Astrocyte (in vitro differentiated cells and primary cell): ENCODE data around the gene RNF43. TPM values are rescaled to one million over a fixed set of nuclear protein-coding genes. Genes with fewer than 3 reads are reported as not detected.

Experiments used
- DNase-seq: peaks from one replicate; pipeline ENCODE4 v3.0.0-alpha.2; 2010; ENCODE audit warnings: low read depth
- FAIRE-seq: peaks from 2 replicates; lab custom pipeline; 2011; peaks lifted over from hg19 to GRCh38; lab: Jason Lieb, UNC
- H2AFZ ChIP-seq: 2 replicates; pipeline ENCODE4 v1.6.0; 2012; ENCODE audit warnings: low read depth, low read length, inconsistent platforms
- H3K27ac ChIP-seq: 2 replicates; pipeline ENCODE4 v1.5.1; 2011; ENCODE audit warnings: low read depth, low read length, inconsistent platforms
- H3K27me3 ChIP-seq: 2 replicates; pipeline ENCODE4 v1.6.0; 2011; ENCODE audit warnings: low read length, inconsistent platforms; ENCODE audit not compliant: insufficient read depth
- H3K36me3 ChIP-seq: 2 replicates; pipeline ENCODE4 v1.5.1; 2011; ENCODE audit warnings: low read length, inconsistent platforms; ENCODE audit not compliant: insufficient read depth
- H3K4me1 ChIP-seq: 2 replicates; pipeline ENCODE4 v1.5.1; 2011; ENCODE audit warnings: low read length, inconsistent platforms; ENCODE audit not compliant: insufficient read depth
- H3K4me2 ChIP-seq: 2 replicates; pipeline ENCODE4 v1.6.0; 2012; ENCODE audit warnings: low read length, inconsistent platforms
- H3K4me3 ChIP-seq: 2 replicates; pipeline ENCODE4 v1.5.1; 2011; ENCODE audit warnings: low read depth, mild to moderate bottlenecking, low read length, inconsistent platforms; ENCODE audit not compliant: insufficient read depth
- H3K79me2 ChIP-seq: 2 replicates; pipeline ENCODE4 v1.6.0; 2012; ENCODE audit warnings: mild to moderate bottlenecking, low read length, inconsistent platforms; ENCODE audit not compliant: insufficient read depth
- H3K9ac ChIP-seq: 2 replicates; pipeline ENCODE4 v1.6.0; 2012; ENCODE audit warnings: mild to moderate bottlenecking, low read length, inconsistent platforms
- H3K9me3 ChIP-seq: 2 replicates; pipeline ENCODE4 v1.5.1; 2012; ENCODE audit warnings: low read depth, mild to moderate bottlenecking, low read length, inconsistent platforms; ENCODE audit not compliant: insufficient read depth
- H4K20me1 ChIP-seq: 2 replicates; pipeline ENCODE4 v1.6.0; 2012; ENCODE audit warnings: low read length, inconsistent platforms; ENCODE audit not compliant: insufficient read depth
- H3K27ac Mint-ChIP-seq: one replicate; pipeline ENCODE4 v1.8.0; 2021; ENCODE audit warnings: mild to moderate bottlenecking, mixed read lengths; ENCODE audit not compliant: unreplicated experiment
- H3K27me3 Mint-ChIP-seq: one replicate; pipeline ENCODE4 v1.8.0; 2021; ENCODE audit warnings: low read depth, mixed read lengths; ENCODE audit not compliant: unreplicated experiment
- H3K36me3 Mint-ChIP-seq: one replicate; pipeline ENCODE4 v1.8.0; 2021; ENCODE audit warnings: low read depth, mixed read lengths; ENCODE audit not compliant: unreplicated experiment
- H3K4me1 Mint-ChIP-seq: one replicate; pipeline ENCODE4 v1.8.0; 2021; ENCODE audit warnings: low read depth, mixed read lengths; ENCODE audit not compliant: unreplicated experiment
- H3K4me3 Mint-ChIP-seq: one replicate; pipeline ENCODE4 v1.8.0; 2021; ENCODE audit warnings: mild to moderate bottlenecking, moderate library complexity, mixed read lengths; ENCODE audit not compliant: unreplicated experiment
- H3K9me3 Mint-ChIP-seq: one replicate; pipeline ENCODE4 v1.8.0; 2021; ENCODE audit warnings: mild to moderate bottlenecking, mixed read lengths; ENCODE audit not compliant: unreplicated experiment
- CTCF ChIP-seq: IDR thresholded peaks from 2 replicates; pipeline ENCODE4 v1.5.1; 2011; ENCODE audit warnings: low read depth, mild to moderate bottlenecking, inconsistent platforms, low read length, moderate library complexity; ENCODE audit not compliant: insufficient read depth
- EZH2 ChIP-seq: IDR thresholded peaks from 2 replicates; pipeline ENCODE4 v1.6.1; 2012; ENCODE audit warnings: mild to moderate bottlenecking, low read length, inconsistent platforms; ENCODE audit not compliant: insufficient read depth
- total RNA-seq: library from RNA; stranded (reverse); gene quantifications from 2 replicates; pipeline ENCODE4 v1.2.1, GENCODE V29; 2021

The RNF43 gene
- total RNA-seq, 1 donor from 2014 or later = 1.2 TPM

DNA sequence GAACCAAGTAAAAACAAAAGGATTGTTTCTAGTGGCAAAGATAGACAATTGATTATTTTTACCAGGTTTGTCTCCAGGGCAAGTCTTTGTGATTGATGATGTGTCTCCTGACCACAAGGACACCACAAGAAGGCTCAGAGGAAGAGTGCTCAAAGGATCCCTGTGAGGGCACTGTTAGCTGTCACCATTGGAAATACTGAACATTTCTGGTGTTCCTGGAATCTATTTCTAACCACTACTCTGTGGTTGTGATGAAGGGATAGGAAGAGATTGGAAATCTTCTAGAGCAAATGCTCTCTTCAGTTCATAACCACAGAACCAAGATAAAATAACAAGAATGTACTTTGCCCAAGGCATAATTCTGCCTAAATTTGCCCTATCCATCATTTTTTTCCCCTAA lies 15.3 kb downstream of the RNF43 start:
- no peak overlapping the region for H3K27ac ChIP-seq
- no peak overlapping the region for H3K9ac ChIP-seq
- DNase-seq (peak; percentile 90), FAIRE-seq (peak; percentile 76)
- peak overlapping the region; percentile 32 for H3K4me2 ChIP-seq
- H4K20me1 ChIP-seq = no peaks in the 10 kb centered on the region
- Mint-ChIP-seq H3K27me3 (peaks cover 12% of the 10 kb centered on the region), H3K4me3 (no peak overlapping the region), H3K4me1 (peaks cover 19% of the 10 kb centered on the region), H3K36me3 (no peaks in the 10 kb centered on the region), H3K9me3 (no peaks in the 10 kb centered on the region), H3K27ac (peak overlapping the region; percentile 73)
- no peaks in the 10 kb centered on the region for H3K9me3 ChIP-seq
- no peaks in the 10 kb centered on the region for H3K36me3 ChIP-seq
- peaks cover 15% of the 10 kb centered on the region for H3K27me3 ChIP-seq
- no peaks in the 10 kb centered on the region for H3K79me2 ChIP-seq
- TF ChIP-seq CTCF (no peak), EZH2 (no peak)
- no peak overlapping the region for H2AFZ ChIP-seq
- no peak overlapping the region for H3K4me3 ChIP-seq
- peaks cover 10% of the 10 kb centered on the region for H3K4me1 ChIP-seq

- DNase-seq (no peak), FAIRE-seq (no peak)
- Histone ChIP-seq H3K4me1 (peaks cover 10% of the 10 kb centered on the region), H3K36me3 (no peaks in the 10 kb centered on the region), H3K9ac (no peak overlapping the region), H3K4me3 (no peak overlapping the region), H3K4me2 (no peak overlapping the region), H3K9me3 (no peaks in the 10 kb centered on the region), H3K27ac (no peak overlapping the region), H2AFZ (no peak overlapping the region), H3K27me3 (peaks cover 15% of the 10 kb centered on the region), H4K20me1 (no peaks in the 10 kb centered on the region), H3K79me2 (no peaks in the 10 kb centered on the region)
- Mint-ChIP-seq H3K36me3 (no peaks in the 10 kb centered on the region), H3K27ac (no peak overlapping the region), H3K9me3 (no peaks in the 10 kb centered on the region), H3K4me1 (peaks cover 19% of the 10 kb centered on the region), H3K4me3 (no peak overlapping the region), H3K27me3 (peaks cover 15% of the 10 kb centered on the region)
- TF ChIP-seq EZH2 (no peak), CTCF (no peak)
Measured at GRCh38 chr17:58401287-58401686, 16.0 kb downstream of the RNF43 start.

DNA sequence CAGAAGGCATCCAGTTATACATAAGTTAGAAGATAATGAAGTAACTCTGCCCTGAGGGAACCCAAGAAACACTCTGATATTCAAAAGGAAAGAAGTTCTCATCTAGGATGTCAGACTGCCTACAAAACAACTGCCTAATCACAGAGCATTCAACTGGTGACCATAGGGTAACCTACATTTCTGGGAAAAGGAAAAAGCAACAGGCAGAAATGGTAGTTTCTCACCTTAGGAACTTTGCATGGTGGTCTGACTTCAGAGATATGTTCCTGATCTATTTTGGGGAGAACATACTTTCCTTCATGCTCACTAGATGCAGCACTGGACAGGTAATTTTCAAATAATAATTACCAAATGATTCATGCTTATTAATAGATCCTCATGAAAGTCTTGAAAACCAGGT lies 16.5 kb downstream of the RNF43 start:
- H3K9me3 ChIP-seq = no peaks in the 10 kb centered on the region
- DNase-seq = no peak
- no peak overlapping the region for H2AFZ ChIP-seq
- Mint-ChIP-seq H3K27me3 (peaks cover 15% of the 10 kb centered on the region), H3K9me3 (no peaks in the 10 kb centered on the region), H3K36me3 (no peaks in the 10 kb centered on the region), H3K27ac (no peak overlapping the region), H3K4me3 (no peak overlapping the region), H3K4me1 (peaks cover 19% of the 10 kb centered on the region)
- H4K20me1 ChIP-seq = no peaks in the 10 kb centered on the region
- H3K36me3 ChIP-seq = no peaks in the 10 kb centered on the region
- TF ChIP-seq EZH2 (no peak), CTCF (no peak)
- peaks cover 10% of the 10 kb centered on the region for H3K4me1 ChIP-seq
- H3K4me3 ChIP-seq = no peak overlapping the region
- H3K4me2 ChIP-seq = no peak overlapping the region
- H3K9ac ChIP-seq = no peak overlapping the region
- peaks cover 20% of the 10 kb centered on the region for H3K27me3 ChIP-seq
- FAIRE-seq = no peak
- H3K79me2 ChIP-seq = no peaks in the 10 kb centered on the region
- no peak overlapping the region for H3K27ac ChIP-seq
